HG02852 (cell line): ENCODE results near the gene ZNF577.

Experiments
- ATAC-seq: cut with Tn5 transposase; IDR thresholded peaks from one replicate; pipeline ENCODE4 v1.9.1; 2021; ENCODE audit warnings: mild to moderate bottlenecking, moderate library complexity; ENCODE audit not compliant: unreplicated experiment

Gene ZNF577

GRCh38 chr19:51873097-51873496, 14.7 kb downstream of the ZNF577 start:
- no peak for ATAC-seq

DNA sequence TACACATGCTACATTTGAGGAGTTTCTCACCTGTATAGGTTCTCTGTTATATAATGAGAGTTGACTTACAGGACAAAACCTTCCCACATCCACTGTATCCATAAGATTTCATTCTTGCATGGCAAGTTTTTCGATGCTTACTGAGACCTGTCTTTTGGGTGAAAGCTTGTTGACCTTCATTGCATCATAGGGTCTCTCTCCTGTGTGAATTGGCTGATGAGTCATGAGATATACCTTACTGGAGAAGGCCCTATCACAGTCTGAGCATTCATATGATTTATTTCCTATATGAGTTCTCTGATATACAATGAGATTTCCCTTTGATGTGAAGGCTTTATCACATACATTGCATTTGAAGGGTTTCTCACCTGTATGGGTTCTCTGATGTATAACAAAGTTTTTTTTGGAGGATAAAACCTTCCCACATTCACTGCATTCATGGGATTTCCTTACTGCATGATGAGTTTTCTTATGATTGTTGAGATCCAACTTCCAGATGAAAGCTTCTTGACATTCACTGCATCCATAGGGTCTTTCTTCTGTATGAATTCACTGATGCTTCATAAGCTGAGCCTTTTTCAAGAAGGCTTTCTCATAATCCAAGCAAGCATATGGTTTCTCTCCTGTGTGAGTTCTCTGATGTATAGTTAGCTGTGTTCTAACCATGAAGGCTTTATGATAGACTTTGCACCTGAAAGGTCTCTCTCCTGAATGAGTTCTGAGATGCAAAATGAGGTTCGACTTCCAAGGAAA, 25.7 kb downstream of the ZNF577 start:
- ATAC-seq = no peak

- no peak for ATAC-seq
These were observed 50.6 kb downstream of the ZNF577 start for GRCh38 chr19:51837145-51837544.

DNA sequence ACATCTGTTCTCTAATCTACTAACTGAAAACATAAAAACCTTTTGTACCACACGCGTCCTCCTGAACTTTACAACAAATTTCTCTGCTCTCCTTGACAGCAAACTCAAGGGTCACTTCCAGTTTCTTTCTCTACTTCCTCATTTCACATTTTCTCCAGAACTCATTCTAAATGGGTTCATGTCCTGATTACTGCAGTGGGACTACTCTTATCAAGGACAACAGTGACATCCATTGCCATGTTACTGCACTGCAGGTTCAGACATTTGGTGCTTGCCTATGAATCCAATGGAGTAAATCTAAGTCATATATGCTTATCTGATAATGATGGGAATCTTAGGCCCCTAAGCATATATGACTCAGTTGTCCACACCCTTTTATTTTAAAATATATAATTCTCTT, 57.5 kb downstream of the ZNF577 start:
- no peak for ATAC-seq

- no peak for ATAC-seq
These were observed 63.3 kb downstream of the ZNF577 start for GRCh38 chr19:51824281-51825005.

- no peak for ATAC-seq
These were observed 64.8 kb downstream of the ZNF577 start for GRCh38 chr19:51822946-51823345.

GRCh38 chr19:51822325-51822724, 65.4 kb downstream of the ZNF577 start:
- ATAC-seq = no peak

DNA sequence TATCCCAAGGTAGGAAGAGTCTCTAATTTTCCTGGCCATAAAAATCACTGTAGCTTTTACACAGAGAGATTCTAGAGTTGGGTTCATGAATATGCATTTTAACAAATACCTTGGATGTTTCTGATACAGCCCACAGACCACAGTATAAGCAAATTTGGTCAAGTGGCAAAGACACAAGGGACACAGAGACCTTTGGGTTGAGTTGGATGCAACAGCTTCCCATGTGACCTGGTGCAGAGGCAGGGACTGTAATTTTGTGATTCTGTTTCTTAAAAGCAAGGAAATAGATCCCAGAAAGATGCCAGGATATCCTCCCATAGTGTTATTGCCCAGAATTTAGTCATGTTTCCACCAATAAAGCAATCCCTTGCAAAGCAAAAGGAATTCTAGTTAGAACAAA, 65.8 kb downstream of the ZNF577 start:
- ATAC-seq = no peak

DNA sequence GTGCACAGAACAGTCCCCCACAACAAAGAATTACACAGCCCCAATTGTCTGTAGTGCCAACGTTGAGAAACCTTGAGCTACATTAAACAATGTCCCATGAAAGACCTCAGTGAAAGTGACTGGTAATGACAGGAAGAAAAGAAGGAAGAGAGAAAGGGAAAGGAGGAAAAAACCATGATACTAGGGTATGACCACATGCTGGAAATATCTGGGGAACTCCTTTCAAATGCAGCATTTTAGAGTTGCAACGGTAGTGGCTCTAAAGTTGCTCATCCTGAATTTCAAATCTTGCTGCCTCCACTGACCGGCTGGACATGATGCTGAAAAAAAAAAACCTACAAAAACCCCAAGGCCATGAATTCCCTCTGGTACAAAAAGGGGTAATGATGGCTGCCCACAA, 66.3 kb downstream of the ZNF577 start:
- ATAC-seq = no peak
